ENCODE measurements around the gene PROX1. TPM values are rescaled to one million over a fixed set of nuclear protein-coding genes. Genes with fewer than 3 reads are reported as not detected.
A peak's percentile ranks its signal among the peaks of the same experiment; 100 is the strongest.

PROX1 gene
- total and polyA plus RNA-seq, 3 donors from 2014 or later: 4.2 to 19.1 (median 6.5) TPM

- 64 to 72% methylated on average over 7 of the region's 7 CpGs for WGBS, 2 donors
- Histone ChIP-seq H3K9me3 (no peaks in the 10 kb centered on the region), H3K36me3 (ENCODE audit: low read depth, missing control alignments) (no peaks in the 10 kb centered on the region), H3K27me3 (no peaks in the 10 kb centered on the region), H3K4me1 (peaks cover 2% of the 10 kb centered on the region), H3K27ac (no peak overlapping the region), H3K4me3 (no peak overlapping the region)
- intact Hi-C loops (cut with DNase I; ENCODE audit: low total_unique reads): no loop called here
- no peak for TF ChIP-seq POLR2A (IDR thresholded peaks at IDR 0.05)
- no peak for TF ChIP-seq CTCF (IDR thresholded peaks at IDR 0.05)
- no peak for DNase-seq
Observed at GRCh38 chr1:213977486-213977842, 10.3 kb upstream of the PROX1 start.

GRCh38 chr1:213977909-213978308, 9.9 kb upstream of the PROX1 start:
- Histone ChIP-seq H3K27me3 (no peaks in the 10 kb centered on the region), H3K36me3 (ENCODE audit: low read depth, missing control alignments) (no peaks in the 10 kb centered on the region), H3K27ac (no peak overlapping the region), H3K4me1 (peaks cover 5% of the 10 kb centered on the region), H3K4me3 (no peak overlapping the region), H3K9me3 (no peaks in the 10 kb centered on the region)
- intact Hi-C loops (cut with DNase I; ENCODE audit: low total_unique reads): no loop called here
- no peak for DNase-seq
- no peak for TF ChIP-seq CTCF (IDR thresholded peaks at IDR 0.05)
- TF ChIP-seq POLR2A (IDR thresholded peaks at IDR 0.05): no peak
- WGBS, 2 donors: 49 to 74% methylated on average over 3 of the region's 3 CpGs

- DNase-seq: no peak
- intact Hi-C loops (cut with DNase I; ENCODE audit: low total_unique reads): no loop called here
- WGBS, 2 donors: 18 to 19% methylated on average over 35 to 48 of the region's 48 CpGs
- peaks cover 12% of the 10 kb centered on the region for H3K4me1 ChIP-seq
- no peak overlapping the region for H3K27ac ChIP-seq
- H3K9me3 ChIP-seq: no peaks in the 10 kb centered on the region
- no peaks in the 10 kb centered on the region for H3K27me3 ChIP-seq
- H3K4me3 ChIP-seq: peak overlapping the region in 1 of 2 donors; percentile 17
- TF ChIP-seq POLR2A (IDR thresholded peaks at IDR 0.05): no peak
- TF ChIP-seq CTCF (IDR thresholded peaks at IDR 0.05): no peak
- no peaks in the 10 kb centered on the region for H3K36me3 ChIP-seq (ENCODE audit: low read depth, missing control alignments)
Observed at GRCh38 chr1:213979751-213980586, 7.8 kb upstream of the PROX1 start.

GRCh38 chr1:213980906-213981305, 6.9 kb upstream of the PROX1 start:
- H3K36me3 ChIP-seq (ENCODE audit: low read depth, missing control alignments): no peaks in the 10 kb centered on the region
- no peak for DNase-seq
- H3K27ac ChIP-seq: no peak overlapping the region
- peaks cover 15% of the 10 kb centered on the region for H3K4me1 ChIP-seq
- 54 to 67% methylated on average over 4 of the region's 4 CpGs for WGBS, 2 donors
- no peaks in the 10 kb centered on the region for H3K9me3 ChIP-seq
- H3K4me3 ChIP-seq: no peak overlapping the region
- intact Hi-C loops (cut with DNase I; ENCODE audit: low total_unique reads): no loop called here
- H3K27me3 ChIP-seq: no peaks in the 10 kb centered on the region
- no peak for TF ChIP-seq CTCF (IDR thresholded peaks at IDR 0.05)
- no peak for TF ChIP-seq POLR2A (IDR thresholded peaks at IDR 0.05)

- H3K27me3 ChIP-seq: no peaks in the 10 kb centered on the region
- no peaks in the 10 kb centered on the region for H3K36me3 ChIP-seq (ENCODE audit: low read depth, missing control alignments)
- H3K4me3 ChIP-seq: peak overlapping the region in 1 of 2 donors; percentile 29
- H3K4me1 ChIP-seq: peaks cover 19% of the 10 kb centered on the region
- TF ChIP-seq POLR2A (IDR thresholded peaks at IDR 0.05): no peak
- no peak for TF ChIP-seq CTCF (IDR thresholded peaks at IDR 0.05)
- DNase-seq: no peak
- no peak overlapping the region for H3K27ac ChIP-seq
- no peaks in the 10 kb centered on the region for H3K9me3 ChIP-seq
- 19 to 30% methylated on average over 4 to 8 of the region's 8 CpGs for WGBS, 2 donors
- intact Hi-C loops (cut with DNase I; ENCODE audit: low total_unique reads): no loop called here
Observed at GRCh38 chr1:213982289-213982671, 5.5 kb upstream of the PROX1 start.

All from testis (tissue), 3 donors.